GM21717 (cell line): ENCODE data around the gene PILRA.
"Not testable (repeated sequence)": the region's sequence is repeated elsewhere in the genome, so short reads cannot be mapped to it uniquely, and the experiment has no call there.

Experiments
- ATAC-seq: cut with Tn5 transposase; IDR thresholded peaks from one replicate; pipeline ENCODE4 v1.9.1; 2021; ENCODE audit warnings: mild to moderate bottlenecking, moderate library complexity; ENCODE audit not compliant: unreplicated experiment

Gene PILRA

DNA sequence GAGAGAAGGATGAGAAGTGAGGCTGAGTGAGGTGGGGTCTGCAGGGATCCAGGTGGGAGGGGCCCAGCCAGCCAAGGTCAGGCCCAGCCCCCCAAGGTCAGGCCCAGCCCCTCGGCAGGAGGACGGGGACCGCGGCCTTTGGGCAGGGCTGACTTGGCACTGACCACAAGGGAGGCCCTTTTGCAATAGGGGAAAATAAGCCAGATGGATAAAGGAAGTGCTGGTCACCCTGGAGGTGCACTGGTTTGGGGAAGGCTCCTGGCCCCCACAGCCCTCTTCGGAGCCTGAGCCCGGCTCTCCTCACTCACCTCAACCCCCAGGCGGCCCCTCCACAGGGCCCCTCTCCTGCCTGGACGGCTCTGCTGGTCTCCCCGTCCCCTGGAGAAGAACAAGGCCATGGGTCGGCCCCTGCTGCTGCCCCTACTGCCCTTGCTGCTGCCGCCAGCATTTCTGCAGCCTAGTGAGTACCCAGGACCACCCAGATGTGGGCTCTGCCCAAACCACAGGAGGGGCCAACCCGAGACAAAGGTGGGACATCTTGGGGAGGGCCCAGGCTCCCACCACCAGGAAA lies at the start of gene PILRA:
Gene PILRA (plus strand): TSS at position 227 of the 571 bp plus-strand sequence. CDS start 170 bp downstream, at position 397.
- no peak for ATAC-seq

DNA sequence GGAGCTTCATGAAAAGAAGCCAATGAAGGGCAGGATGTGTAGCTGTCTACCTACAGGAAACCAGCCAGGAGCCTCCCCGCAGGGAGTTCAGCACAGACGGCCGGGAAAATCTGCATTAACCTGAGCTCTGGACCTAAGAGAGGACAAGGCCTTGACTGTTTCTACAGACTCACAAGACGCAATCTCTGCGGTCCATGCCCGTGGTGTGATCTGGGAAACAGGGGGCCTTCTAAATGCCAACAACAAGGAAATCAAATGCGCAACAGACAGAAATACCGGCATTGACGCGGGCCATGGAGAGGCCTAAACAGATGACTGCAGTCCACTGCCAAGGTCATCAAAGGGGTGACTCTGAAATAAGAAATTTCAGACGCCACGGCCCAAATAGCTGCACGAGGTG lies 49.1 kb upstream of the PILRA start:
- not testable (repeated sequence) for ATAC-seq

DNA sequence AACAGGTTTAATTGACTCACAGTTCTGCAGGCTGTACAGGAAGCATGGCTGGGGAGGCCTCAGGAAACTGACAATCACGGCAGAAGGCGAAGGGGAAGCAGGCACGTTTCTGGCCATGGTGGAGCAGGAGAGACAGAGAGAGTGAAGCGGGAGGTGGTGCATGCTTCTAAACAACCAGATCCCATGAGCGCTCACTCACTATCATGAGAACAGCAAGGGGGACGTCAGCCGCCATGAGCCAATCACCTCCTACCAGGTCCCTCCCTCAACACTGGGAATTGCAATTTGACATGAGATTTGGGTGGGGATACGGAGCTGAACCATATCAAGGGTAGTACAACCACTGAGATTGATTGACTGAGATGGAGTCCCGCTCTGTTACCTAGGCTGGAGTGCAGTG lies 47.6 kb upstream of the PILRA start:
- not testable (repeated sequence) for ATAC-seq

DNA sequence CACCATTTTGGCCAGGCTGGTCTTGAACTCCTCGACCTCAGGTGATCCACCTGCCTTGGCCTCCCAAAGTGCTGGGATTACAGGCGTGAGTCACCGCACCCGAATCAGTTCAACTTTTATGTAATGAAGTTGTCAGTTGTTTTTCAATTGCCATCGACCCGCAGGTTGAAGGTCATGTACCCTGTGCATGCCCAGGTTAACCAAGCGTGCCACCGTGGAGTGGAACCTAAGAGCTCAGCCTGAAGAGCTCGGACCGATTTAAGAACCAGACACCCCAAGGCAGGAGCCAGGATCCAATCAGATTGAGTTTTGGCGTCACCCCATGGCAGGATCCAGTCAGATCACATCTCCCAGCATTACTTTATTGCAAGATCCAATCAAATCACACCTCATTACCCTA lies 46.4 kb upstream of the PILRA start:
- ATAC-seq: not testable (repeated sequence)

DNA sequence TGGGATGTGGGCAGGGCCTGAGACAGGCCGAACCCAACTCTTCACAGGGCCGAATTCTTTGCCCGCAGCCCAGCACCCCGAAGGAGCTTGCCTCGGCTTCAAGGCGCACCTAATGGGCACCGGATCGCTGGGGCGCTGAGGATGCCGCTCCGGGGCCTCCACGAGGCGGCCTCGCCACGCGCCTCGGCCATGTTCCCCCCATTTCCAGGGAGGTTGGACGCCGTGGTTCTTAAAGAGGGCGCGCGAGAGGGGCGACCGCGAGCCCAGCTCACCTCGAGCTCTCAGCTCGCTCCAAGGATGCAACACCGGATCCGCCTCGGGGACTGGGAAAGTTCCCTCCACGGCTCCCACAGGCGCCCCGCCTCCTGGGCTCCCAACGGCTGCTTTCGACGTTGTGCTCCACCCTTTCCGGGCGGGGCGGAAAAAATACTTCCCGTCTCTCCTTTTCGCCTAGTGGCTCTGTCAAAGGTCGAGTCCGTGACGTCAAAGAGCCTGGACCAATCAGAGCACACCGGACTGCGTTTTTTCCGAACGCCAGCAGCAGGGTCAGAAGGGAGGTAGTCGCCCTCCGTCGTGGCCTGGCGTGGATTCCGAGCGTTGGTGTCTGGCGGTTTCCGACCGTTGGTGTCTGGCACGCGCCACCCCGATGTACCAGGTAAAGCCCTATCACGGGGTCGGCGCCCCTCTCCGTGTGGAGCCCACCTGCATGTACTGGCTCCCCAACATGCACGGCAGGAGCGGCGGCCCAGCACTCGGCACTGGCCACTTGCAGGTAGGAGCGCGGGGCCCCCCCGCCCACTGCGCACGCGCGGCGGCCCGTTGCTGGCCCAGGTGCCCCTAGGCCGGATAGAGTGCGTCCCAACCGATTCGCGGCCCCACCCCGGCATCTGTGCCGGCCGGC lies 37.5 kb upstream of the PILRA start:
- peak; percentile 89 for ATAC-seq

DNA sequence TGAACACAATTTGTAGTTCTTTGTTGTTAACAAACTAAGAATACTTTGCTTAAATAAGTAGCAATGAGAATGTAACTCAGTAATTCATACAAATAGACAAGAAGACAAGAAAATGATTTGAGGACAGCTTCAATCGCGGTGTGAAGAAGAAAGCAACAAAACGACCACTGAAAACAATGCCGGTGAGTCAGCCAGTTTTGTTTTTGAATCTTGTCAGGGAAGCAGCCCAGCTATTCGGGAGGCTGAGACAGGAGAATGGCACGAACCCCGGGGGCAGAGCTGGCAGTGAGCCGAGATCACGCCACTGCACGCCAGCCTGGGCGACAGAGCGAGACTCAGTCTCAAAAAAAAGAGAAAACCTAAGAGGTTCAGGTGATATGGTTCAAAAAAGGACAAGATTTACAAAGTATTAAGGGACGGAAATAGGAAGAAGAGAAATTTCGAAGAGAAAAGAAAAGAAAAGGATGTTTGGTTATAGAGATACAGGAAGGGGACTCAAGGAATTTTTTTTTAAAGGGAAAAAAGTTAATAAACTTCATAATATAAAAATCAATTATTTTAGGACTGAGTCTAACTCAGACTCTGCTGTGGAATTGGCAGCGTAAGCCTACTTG lies 35.1 kb upstream of the PILRA start:
- not testable (repeated sequence) for ATAC-seq

DNA sequence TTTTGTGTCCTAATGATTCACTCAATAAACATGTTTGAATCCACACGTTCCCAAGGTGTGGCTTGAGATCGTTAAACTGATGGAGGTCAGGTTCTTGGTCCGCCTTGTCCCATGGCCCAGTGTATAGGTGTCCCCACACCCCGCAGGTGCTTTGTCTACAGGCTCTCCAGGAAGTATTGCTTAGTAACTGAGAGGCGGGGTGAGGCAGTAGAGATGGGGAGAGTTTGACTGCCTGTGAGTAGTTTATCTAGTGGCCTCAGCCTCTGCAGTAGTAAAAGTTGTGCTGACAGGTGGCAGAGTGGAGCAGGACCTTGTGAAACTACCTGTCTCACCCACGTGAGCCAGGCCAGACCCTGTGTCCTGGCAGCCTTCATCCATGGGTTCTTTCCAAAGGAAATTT lies 32.0 kb upstream of the PILRA start:
- ATAC-seq: not testable (repeated sequence)

DNA sequence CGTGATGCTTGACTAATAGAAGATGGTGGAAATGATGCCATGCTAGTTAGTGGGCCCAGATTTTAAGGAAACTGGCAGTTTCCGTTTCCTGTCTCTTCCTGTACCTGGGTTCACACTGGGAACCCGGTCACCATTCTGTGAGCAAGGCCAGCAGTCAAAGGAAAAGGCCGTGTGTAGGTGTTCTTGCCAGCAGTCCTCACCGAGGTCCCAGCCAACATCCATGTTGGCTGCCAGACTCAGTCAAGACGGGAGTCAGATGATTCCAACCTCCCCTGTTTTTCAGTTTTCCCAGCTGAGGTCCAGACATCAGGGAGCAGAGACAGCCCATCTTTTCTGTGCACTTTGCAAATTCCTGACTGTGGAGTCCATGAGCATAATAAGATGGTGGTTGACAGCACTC lies 30.5 kb upstream of the PILRA start:
- no peak for ATAC-seq

DNA sequence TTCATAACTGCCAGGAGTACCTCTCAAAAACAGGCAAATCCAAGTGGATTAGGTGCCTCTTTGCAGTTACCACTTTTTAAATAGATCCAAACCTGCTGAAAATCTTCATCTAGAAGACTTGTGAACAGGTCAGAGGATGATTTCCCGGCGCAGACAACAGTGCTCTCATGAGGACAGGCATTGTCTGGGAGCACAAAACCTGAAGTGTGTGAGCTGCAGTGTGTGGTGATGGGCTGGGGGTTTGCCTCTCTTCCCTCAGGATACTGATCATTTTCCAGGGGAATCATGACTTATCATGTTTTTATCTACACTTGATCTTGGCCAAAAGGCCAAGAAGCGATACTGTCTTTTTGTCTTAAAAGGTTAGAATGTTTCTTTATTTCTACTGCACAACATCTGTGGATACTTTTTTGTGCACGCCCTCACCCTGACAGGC lies 29.1 kb upstream of the PILRA start:
- peak; percentile 8 for ATAC-seq

DNA sequence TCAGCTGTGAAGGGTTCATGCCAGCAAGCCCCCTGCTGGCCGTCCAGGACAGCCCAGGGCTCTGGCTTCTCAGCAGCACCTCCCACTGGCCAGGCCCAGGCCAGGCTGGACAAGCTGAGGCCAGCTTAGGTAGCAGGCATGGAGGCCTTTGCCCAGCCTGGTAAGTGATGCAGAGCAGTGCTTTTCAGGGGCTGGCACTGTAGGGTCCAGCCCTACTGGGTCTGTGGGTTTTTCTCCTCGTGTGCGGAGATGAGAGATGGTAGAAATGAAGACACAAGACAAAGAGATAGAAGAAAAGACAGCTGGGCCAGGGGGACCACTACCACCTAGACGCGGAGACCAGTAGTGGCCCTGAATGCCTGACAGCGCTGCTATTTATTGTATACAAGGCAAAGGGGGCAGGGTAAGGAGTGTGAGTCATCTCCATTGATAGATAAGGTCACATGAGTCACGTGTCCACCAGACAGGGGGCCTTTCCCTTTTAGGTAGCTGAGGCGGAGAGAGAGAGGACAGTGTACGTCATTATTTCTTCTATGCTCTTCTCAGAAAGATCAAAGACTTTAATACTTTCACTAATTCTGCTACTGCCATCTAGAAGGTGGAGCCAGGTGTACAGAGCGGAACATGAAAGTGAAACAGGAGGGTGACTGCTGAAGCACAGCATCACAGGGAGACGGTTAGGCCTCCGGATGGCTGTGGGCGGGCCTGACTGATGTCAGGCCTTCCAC lies 28.6 kb upstream of the PILRA start:
- peak; percentile 54 for ATAC-seq

DNA sequence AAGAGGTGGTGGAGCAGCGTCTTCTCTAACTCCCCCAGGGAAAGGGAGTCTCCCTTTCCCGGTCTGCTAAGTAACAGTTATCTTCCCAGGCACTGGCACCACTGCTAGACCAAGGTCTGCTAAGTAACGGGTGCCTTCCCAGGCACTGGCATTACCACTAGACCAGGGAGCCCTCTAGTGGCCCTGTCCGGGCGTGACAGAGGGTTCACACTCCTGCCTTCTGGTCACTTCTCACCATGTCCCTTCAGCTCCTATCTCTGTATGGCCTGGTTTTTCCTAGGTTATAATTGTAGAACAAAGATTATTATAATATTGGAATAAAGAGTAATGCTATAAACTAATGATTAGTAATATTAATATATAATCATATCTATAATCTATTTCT lies 28.0 kb upstream of the PILRA start:
- ATAC-seq: peak; percentile 14

DNA sequence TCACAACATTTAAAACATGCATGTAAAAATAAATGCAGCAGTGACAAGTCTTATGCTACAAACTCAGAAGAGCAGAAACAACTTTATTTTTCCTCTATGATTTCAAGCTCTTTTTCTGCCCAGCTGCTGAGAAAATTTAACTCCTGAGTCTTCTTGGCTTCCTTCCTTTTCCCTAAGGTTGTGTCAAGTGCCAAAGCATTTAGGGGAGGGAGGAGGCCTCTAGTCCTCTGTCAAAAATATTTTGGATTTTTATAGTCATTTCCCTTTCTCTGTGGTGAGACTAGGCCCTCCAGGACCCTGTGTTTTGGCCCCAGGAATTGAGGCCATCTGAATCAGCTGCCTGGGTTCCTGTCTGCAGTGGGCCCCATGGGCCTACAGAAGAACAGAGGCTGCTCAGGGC lies 26.4 kb upstream of the PILRA start:
- ATAC-seq: no peak

DNA sequence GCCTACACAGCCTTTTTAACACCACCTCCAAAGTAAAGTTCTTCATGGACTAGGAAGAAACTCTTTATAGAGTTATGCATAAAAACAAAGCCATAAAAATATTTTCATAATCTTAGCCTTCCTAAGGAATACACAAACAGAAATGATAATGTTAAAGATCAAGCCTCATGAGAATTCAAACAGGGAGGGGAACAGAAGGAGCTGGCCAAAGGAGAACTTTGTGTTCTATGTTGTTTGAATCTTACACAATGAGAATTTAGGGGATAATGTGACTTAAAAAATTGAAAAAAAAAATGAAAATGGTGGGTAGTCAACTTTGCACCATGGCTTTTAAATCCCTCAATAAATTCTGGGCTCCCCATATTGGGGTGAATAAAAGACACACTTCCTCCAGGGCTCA lies 24.5 kb upstream of the PILRA start:
- no peak for ATAC-seq

DNA sequence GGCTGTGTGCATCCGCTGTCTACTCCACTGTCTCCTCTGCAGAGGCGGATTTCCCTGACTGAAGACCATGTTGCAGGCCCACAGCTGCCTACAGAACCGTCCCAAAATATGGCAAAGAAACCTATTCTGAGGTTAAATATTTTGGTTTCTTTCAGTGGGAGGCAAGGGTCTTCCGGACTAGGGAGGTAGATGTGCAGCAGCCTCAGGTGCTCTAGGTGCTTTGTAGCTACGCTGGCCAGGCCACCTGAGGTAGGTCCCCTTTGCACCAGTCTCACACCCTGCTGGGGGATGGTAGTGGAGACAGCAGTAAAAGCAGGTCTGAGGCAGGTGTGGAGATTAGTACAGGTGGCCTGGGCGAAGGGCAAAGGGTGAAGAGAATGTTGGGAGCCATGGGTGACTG lies 23.5 kb upstream of the PILRA start:
- no peak for ATAC-seq

DNA sequence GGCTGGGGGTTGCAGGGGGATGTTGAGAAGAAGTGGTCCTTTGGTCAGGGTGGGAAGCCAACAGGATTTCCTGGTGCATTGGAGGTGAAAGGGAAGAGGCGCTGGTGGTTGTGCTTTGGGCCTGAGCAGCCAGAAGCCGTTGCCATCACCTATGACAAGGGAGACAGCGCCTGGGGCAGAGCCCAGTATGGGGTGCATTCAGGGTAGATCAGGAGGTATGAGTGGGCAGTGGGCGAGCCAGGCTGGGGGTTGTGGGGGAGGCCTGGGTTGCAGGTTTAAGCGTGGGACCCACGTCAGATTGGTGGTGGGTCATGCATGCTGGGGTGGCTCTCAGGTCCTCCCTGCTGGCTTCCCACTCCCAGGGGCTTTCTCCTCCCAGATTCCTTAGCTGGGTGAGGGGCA lies 21.6 kb upstream of the PILRA start:
- no peak for ATAC-seq

DNA sequence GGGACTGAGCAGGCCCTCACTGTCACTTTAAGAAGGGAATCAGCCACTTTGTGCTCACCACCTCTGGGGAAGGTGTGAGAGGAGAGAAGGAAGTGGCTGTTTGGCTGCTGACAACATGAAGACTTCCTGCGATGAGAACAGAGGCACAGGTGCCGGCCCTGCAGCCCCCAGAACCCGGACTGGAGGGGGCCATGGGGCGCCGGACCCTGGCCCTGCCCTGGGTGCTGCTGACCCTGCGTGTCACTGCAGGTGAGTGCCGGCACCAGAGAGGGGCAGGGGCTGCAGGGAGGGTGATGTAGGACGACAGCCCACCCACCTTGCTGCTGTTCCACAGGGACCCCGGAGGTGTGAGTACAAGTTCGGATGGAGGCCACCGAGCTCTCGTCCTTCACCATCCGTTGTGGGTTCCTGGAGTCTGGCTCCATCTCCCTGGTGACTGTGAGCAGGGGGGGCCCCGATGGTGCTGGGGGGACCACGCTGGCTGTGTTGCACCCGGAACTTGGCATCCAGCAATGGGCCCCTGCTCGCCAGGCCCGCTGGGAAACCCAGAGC lies 21.0 kb upstream of the PILRA start:
- ATAC-seq: not testable (repeated sequence)

DNA sequence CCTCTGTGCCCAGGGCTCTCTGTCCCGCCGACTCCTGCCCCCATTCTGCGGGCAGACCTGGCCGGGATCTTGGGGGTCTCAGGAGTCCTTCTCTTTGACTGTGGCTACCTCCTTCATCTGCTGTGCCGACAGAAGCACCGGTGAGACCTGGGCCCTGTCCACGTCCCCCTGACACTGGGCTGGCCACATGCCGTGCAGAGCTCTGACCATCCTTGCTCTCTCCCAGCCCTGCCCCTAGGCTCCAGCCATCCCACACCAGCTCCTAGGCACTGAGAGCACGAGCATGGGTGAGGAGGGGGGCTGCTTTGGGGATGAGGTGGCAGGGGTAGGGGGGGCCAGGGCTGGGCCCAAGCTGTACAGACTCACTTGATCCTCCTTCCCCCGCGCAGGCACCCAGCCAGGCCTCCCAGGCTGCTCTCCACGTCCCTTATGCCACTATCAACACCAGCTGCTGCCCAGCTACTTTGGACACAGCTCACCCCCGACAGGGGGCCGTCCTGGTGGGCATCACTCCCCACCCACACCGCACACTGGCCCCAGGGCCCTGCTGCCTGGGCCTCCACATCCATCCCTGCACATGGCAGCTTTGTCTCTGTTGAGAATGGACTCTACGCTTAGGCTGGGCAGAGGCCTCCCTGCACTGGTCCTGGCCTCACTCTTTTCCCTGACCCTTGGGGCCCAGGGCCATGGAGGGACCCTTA lies 20.2 kb upstream of the PILRA start:
- no peak for ATAC-seq

DNA sequence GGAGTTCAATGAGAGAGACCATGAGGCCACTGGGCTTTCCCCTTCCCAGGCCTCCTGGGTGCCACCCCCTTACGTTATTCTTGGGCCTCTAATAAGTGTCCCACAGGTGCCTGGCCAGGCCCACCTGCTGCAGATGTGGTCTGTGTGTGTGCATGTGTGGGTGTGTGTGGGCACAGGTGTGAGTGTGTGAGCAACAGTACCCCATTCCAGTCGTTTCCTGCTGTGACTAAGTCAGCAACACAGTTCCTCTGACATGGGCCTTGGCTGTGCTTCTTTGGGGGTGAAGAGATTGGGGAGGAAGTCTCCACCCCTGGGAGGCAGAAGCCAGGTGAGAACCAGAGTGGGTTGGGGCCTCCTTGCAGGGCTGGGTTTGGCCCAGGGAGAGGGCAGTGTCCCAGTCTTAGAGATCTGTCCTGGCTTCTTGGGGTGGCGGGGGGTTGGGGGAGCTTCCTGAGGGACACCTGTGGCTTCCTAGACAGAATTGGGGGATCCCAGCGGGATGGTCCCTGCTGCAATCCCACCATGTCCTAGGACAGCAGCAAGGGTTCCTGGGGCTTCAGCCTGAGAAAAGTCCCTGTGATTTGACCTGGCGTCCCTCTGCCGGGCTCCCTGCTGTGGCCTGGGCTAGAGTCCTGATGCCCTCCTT lies 19.5 kb upstream of the PILRA start:
- ATAC-seq: no peak

DNA sequence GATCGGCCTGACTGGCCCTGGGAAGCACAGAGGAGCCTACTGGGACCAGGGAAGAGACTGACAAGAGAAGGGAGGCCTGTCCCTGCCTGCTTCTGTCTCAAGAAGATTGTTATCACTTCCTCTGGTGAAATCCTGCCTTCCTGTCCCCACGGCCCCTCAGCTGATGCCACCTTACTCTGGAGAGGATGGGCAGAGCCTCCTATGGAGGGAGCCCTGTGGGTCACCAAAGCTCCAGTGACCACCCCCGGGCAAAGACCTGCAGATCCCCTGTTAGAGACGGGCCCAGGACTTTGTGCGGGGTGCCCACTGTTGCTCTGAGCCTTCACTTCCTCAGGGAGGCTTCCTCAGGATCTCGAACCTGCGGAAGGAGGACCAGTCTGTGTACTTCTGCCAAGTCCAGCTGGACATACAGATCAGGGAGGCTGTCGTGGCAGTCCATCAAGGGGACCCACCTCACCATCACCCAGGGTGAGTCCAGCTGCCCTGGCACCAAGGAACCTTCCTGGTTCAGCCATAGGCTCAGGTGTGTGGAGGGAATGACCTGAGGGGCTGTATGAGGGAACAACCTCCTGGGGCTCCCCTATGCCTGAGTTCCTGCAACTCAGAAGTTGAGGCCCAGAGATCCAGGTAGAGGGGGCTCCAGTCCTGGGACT lies 16.7 kb upstream of the PILRA start:
- ATAC-seq: no peak
